OCI-LY7 (cell line): ENCODE measurements around the gene CDA.

Source experiments
- EZH2phosphoT487 ChIP-seq: fragments of 200-600 bp; sonication (generic); IDR thresholded peaks from 2 replicates; pipeline ENCODE4 v1.6.1; 2018; ENCODE audit warnings: low read depth, borderline replicate concordance, mild to moderate bottlenecking, mixed run types, antibody characterized with exemption, low read length, moderate library complexity, mixed read lengths
- TF ChIP-seq, protein P1 (sequence below): fragments of 200-600 bp; sonication (generic); conservative IDR thresholded peaks from 2 replicates; pipeline ENCODE4 v1.5.1; 2014; ENCODE audit warnings: mild to moderate bottlenecking, antibody characterized with exemption, low read length, moderate library complexity, mixed read lengths

DNA sequence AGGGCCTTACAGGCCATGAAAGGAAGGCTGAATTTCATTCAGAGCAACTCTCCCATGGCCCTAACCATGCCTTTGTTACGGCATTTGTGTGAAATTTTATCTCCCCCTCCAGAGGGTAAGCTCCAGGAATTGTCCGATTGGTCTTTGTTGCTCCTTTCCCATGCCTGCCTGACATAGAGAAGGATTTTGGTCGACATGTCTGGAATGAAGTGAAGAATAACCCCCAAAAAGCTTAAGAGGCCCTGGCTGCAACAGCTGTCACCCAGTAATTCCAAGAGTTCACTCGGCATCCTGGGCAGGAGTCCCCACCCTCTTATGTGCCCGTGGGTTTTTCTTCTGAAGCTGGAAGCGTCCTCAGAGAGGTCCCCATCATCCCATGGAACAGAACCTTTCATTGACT lies 20.6 kb downstream of the CDA start:
- TF ChIP-seq, protein P1, sequence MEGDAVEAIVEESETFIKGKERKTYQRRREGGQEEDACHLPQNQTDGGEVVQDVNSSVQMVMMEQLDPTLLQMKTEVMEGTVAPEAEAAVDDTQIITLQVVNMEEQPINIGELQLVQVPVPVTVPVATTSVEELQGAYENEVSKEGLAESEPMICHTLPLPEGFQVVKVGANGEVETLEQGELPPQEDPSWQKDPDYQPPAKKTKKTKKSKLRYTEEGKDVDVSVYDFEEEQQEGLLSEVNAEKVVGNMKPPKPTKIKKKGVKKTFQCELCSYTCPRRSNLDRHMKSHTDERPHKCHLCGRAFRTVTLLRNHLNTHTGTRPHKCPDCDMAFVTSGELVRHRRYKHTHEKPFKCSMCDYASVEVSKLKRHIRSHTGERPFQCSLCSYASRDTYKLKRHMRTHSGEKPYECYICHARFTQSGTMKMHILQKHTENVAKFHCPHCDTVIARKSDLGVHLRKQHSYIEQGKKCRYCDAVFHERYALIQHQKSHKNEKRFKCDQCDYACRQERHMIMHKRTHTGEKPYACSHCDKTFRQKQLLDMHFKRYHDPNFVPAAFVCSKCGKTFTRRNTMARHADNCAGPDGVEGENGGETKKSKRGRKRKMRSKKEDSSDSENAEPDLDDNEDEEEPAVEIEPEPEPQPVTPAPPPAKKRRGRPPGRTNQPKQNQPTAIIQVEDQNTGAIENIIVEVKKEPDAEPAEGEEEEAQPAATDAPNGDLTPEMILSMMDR = no peak
- TF ChIP-seq EZH2phosphoT487 = no peak
